Gastroesophageal sphincter (tissue), 3 donors: ENCODE data around the gene MESD.

Experiments
- EP300 ChIP-seq: sonication (generic); formaldehyde crosslinking; IDR thresholded peaks from one replicate; pipeline ENCODE4 v1.6.1; 2017; ENCODE audit warnings: antibody characterized with exemption, mild to moderate bottlenecking
- POLR2A ChIP-seq, 2 donors: fragments of 450-650 bp; IDR thresholded peaks; one replicate each; pipeline ENCODE4 v1.6.1; 2017; ENCODE audit warnings: antibody characterized with exemption in 2 of 2, mild to moderate bottlenecking in 2 of 2, moderate library complexity in 1 of 2
- POLR2AphosphoS5 ChIP-seq: sonication (generic); formaldehyde crosslinking; IDR thresholded peaks from one replicate; pipeline ENCODE4 v1.6.1; 2017; ENCODE audit warnings: antibody characterized with exemption
- TF ChIP-seq, protein P1 (sequence below), 4 experiments: fragments of 200-600 bp in 2 of 4; fragments of 450-650 bp in 2 of 4; sonication (generic) in 1 of 4; IDR thresholded peaks; one replicate each; pipeline ENCODE4 v1.5.1; 2017 to 2019; ENCODE audit warnings: antibody characterized with exemption in 4 of 4, mild to moderate bottlenecking in 2 of 4, moderate library complexity in 2 of 4

DNA sequence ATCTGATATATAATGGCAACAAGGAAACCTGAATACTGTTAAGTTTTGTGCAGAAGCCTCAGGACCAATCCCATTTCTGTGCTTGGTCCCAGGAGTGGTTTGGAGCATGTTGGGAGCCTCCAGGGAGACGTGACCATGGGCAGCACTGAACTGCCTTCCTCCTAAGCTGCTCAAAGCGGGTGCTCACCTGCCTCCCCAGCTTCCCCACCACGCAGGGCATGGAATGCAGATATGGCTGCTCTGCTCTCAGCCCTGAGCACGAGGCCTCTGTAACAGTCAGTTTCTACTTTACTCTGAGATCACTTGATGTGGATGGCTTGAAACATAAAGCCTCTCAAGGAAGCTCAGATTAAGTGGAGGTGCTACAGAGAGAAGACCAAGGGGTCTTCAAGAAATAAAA, 49.3 kb downstream of the MESD start:
- TF ChIP-seq POLR2AphosphoS5 (no peak), POLR2A (IDR thresholded peaks at IDR 0.05) (no peak), EP300 (no peak)
- TF ChIP-seq, protein P1, sequence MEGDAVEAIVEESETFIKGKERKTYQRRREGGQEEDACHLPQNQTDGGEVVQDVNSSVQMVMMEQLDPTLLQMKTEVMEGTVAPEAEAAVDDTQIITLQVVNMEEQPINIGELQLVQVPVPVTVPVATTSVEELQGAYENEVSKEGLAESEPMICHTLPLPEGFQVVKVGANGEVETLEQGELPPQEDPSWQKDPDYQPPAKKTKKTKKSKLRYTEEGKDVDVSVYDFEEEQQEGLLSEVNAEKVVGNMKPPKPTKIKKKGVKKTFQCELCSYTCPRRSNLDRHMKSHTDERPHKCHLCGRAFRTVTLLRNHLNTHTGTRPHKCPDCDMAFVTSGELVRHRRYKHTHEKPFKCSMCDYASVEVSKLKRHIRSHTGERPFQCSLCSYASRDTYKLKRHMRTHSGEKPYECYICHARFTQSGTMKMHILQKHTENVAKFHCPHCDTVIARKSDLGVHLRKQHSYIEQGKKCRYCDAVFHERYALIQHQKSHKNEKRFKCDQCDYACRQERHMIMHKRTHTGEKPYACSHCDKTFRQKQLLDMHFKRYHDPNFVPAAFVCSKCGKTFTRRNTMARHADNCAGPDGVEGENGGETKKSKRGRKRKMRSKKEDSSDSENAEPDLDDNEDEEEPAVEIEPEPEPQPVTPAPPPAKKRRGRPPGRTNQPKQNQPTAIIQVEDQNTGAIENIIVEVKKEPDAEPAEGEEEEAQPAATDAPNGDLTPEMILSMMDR (IDR thresholded peaks at IDR 0.05) = no peak
